ENCODE measurements around the gene TRAM2.

DNA sequence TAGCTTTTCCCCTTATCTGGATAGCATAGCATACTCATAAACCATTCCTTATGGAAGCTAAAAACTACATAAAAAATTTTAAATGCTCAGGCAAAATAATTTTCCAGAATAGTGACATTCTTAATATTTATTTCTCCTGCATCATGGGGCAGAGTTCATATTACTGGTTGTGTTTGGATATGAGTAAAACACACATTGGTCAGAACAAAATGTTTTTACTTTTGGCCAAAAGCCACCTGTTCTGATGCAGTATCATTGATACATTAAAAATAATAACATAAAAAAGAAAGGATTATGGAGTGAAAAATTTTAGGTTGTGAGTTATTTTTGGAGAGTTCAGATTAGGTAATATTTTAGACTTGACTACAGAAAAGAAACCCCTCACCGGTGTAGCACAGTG lies 33.6 kb downstream of the TRAM2 start:
- TF ChIP-seq POLR2A (IDR thresholded peaks at IDR 0.05; ENCODE audit: low read depth): no peak
- TF ChIP-seq, protein P1, sequence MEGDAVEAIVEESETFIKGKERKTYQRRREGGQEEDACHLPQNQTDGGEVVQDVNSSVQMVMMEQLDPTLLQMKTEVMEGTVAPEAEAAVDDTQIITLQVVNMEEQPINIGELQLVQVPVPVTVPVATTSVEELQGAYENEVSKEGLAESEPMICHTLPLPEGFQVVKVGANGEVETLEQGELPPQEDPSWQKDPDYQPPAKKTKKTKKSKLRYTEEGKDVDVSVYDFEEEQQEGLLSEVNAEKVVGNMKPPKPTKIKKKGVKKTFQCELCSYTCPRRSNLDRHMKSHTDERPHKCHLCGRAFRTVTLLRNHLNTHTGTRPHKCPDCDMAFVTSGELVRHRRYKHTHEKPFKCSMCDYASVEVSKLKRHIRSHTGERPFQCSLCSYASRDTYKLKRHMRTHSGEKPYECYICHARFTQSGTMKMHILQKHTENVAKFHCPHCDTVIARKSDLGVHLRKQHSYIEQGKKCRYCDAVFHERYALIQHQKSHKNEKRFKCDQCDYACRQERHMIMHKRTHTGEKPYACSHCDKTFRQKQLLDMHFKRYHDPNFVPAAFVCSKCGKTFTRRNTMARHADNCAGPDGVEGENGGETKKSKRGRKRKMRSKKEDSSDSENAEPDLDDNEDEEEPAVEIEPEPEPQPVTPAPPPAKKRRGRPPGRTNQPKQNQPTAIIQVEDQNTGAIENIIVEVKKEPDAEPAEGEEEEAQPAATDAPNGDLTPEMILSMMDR (IDR thresholded peaks at IDR 0.05): no peak
